NOMO-1 (cell line): ENCODE data around the gene GCHFR.

Source experiments
- DNase-seq, 2 experiments: peaks; one replicate each; lab custom pipeline; 2025; ENCODE audit not compliant: unreplicated experiment in 2 of 2; lab: John Stamatoyannopoulos, UW

Gene GCHFR

DNA sequence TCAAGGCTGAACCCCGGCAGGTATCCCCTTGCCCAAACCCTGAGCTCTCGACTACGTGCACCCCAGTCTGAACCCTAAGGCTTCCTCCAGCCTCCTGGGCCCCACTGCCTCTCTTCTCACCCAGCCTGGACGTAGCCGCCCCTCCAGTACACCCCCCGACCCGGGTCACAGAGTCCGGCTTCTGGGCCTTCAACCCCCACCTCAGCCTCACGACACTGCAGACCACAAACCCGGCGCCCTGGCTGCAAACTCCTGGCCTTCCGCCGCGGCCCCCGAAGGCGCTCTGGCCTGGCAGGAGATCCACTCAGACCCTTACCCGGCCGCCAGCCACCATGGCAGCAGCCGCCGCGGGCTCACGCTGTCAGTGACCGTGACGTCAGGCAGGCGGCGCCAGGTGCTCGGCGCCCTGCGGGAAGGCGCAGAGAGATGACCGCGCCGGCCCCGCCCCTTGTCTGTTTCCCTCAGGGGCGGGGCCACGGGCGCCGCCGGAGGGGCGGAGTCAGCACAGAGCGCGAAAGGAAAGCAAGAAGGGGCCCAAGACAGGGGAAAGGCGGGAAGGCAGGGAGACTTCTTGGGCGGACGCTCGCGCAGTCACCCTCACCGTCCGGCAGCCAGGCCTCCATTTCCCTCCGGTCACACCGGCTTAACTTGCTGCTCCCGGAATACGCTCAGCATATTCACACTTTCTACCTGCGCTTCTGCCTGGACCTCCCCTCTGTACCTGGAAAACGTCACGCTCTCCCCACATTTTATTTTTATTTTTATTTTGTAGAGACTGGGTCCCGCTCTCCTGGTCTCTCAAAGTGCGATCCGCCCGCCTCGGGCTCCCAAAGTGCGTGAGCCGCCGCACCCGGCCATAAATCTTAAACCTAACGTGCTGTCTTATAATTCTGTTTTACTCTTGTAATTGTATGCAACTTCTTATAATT is 8.7 kb upstream of the GCHFR start, which contains the start of gene RMDN3:
Gene RMDN3, minus strand, starts transcription at position 372 of the 929 bp plus-strand sequence. CDS start 471 bp downstream, outside the sequence.
- DNase-seq, result peak; percentile 92 to 96

DNA sequence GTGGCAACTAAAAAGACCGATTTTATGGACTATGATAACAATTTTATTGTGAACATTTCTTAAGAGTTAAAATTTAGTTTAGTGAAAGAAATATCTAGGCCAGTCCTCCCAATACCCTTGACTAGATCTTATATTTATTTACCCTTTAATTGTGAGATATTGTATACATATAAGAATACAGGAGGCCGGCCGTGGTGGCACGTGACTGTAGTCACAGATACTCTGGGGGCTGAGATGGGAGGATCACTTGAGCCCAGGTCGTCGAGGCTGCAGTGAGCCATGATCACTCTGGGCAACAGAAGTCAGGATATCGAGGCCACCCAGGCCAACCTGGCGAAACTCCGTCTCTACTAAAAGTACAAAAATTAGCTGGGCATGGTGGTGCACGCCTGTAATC is 8.1 kb upstream of the GCHFR start:
- DNase-seq, result peak in 1 of 2 experiments; percentile 17

DNA sequence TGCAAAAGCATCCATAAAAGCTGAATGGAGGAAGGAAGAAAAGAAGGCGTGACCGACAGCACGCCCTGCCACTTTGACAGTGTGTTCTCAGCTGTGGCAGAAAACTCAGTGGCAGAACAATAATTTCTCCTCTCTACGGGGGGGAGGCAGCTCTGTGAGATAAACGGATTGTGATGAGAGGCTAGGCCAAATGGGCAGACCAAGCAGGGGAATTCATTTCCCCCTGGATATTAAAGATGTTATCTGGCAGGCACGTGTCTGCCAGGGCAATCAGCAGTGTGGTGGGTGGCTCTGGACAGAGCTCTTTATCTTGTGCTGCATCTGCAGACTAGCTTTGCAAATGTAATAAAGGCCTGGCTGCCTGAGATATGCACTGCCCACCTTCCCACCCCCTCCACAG is 6.9 kb upstream of the GCHFR start:
- DNase-seq, result no peak

DNA sequence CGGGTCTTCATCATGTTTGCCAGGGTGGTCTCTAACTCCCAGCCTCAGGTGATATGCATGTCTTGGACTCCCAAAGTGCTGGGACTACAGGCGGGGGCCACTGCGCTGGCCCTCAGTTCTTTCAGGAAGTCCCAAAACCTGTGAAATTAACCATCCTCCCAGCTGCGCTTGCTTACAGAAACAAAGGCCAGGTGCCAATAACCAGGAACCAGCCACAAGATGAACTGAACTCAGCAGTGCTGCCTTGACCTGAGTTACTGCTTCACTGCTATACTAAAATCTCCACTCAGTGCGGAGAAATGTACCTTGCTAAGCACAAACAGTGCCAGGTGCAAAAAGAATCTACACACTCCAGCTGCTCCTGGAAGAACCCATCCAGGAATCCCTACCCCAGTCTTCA is 3.9 kb upstream of the GCHFR start:
- DNase-seq, result no peak

GRCh38 chr15:40762919-40763800 is 708 bp upstream of the GCHFR start:
- no peak for DNase-seq

DNA sequence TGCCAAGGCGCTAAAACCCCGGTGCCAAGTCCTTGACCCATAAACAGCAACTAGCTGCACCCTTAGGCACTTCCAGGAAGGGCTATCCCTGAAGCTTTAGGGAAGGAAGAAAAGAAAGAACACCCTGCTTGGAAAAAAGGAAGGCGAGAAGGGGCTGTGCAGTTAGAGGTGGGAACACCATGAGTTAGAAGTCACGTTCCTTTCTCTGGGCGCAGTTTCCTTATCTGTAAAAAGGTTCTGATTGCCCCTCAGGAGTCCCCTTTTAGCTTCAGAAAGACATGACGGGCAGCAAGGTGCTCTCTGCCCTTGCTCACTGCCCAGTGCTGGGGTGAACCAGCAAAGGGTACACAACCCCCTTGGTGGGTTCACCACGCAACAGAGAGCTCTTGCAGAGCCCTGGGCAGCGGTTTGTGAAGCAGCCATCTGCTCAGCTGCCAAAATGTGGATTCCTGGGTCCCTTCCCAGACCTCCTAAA is 798 bp downstream of the GCHFR start:
- DNase-seq, result peak in 1 of 2 experiments; percentile 17

DNA sequence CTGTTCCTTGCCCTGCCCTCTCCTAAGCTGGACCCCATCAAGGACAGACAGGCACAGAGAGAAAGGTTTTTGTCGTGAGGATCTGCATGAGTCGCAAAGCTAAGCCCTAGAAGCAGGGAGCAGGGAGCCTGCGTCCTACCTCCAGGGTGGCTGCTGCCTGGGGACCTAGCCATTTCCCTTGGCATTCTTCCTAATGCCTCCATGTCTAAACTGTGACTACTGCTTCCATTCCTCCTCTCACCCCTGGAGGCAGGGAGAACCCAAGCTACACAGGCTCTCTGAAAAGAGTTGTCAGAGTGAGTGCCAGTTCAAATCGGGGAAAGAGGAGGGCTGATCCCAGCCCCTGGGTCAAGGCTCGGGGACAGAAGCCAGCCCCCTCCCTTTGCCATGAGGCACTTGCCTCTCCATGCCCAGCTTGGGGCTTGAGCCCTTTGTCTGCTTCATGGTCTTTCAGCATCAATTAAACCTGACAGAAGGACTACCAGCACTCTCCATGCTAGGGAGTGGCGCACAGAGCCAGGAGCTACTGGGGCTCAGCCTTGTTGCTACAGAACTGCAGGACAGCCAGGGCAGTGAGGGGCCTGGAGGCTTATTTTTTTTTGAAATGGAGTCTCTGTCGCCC is 2.4 kb downstream of the GCHFR start:
- no peak for DNase-seq

DNA sequence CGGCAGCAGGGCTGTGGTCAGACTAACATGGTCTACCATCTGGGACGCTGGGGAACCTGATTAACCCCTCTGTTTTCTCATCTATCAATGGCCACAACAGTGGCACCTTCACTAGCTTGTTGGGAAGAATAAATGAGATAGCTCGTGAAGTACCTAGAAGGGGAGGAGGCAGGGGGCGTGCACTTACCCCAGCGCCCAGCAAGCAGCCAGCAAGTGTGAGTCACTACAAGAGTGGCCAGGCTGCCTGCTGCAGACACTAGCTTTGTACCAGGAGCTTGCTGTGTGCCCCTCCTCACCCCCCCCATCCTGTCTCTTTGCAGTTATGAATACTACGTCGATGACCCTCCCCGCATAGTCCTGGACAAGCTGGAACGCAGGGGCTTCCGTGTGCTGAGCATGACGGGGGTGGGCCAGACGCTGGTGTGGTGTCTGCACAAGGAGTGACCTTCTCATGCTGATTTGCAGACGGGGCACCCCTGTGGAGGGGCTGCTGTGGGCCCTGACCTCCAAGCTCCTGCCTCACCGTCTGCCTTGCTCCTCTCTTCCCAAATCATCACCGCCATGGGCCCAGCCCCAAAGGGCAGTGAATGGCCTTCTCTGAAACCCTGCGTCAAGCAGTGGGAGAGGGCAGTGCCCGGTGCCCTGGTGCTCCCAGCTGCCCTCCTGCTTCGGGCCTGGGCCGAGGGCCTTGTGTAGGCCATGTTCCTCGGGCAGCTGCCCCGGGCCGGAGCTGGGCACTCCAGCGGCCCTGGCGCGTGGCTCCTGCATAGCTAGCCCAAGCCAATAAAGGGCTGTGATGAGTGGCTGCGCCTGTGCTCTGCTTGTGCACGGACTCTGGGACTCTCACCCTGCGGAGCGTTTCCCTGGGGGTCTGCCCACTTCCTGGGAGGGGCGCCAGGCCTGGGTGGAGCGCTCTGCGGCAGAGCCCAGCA is 3.3 kb downstream of the GCHFR start:
- DNase-seq, result no peak

DNA sequence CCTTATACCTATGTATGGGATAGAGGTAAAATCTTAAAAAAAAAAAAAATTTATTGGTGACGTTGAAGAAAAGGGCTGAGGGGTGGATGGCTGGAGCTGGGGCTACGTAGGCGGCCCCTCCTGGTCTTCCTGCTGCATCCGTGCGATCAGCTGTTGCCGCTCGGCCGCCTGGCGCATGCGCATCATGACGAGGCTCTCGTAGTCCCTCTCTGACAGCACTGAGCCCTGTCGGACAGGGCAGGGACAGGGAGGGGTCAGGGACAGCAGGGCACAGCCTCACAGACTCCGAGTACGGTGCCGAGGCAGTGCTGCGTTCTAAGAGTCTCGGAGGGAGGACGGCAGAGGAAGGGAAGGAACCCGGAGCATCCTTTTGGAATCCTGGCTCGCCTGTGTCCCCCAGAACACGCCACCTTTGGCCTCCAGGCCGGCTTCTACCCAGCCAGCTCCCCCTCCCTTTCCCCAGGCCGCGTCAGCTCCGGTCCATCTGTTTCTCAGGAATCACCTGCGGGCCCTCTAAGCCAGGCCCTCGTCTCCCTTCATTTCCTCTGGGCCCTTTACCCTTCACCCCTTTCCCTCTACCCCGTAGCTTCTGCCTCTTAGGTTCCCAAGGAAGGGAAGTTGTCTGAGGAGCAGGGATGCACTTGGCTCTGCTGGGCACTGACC is 4.1 kb downstream of the GCHFR start:
- DNase-seq, result no peak

GRCh38 chr15:40768521-40769273 is 4.8 kb downstream of the GCHFR start:
- DNase-seq, result peak in 1 of 2 experiments; percentile 4

- DNase-seq, result peak; percentile 27 to 38
Observed at GRCh38 chr15:40769274-40770146, 5.6 kb downstream of the GCHFR start, which contains the start of gene C15orf62. TSS of gene C15orf62 (plus strand) at chr15:40769980. CDS start at chr15:40770496, 516 bp downstream.

DNA sequence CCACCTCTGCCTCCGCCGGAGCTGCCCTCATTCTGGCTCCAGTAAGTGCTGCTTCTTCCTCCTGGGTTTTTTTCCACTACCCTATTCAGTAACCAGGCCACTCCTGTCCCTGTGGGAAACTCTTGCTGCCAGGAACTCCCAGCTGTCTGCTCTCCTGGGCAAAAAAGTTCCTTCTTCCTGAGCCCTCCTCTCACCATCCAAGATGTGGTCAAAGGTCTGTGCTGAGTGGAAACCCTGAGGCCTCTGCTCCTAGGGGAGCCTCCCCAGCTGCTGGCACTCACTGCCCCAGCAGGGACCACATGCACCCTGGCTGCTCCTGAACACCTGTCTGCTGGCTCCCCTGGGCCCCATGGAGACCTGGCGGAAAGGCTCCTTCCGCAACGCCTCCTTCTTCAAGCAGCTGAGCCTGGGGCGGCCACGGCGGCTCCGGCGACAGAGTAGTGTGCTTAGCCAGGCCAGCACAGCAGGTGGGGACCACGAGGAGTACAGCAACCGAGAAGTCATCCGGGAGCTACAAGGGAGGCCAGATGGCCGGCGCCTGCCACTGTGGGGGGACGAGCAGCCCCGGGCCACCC is 6.4 kb downstream of the GCHFR start:
- DNase-seq, result no peak

- no peak for DNase-seq
Observed at GRCh38 chr15:40771242-40771641, 7.4 kb downstream of the GCHFR start.

DNA sequence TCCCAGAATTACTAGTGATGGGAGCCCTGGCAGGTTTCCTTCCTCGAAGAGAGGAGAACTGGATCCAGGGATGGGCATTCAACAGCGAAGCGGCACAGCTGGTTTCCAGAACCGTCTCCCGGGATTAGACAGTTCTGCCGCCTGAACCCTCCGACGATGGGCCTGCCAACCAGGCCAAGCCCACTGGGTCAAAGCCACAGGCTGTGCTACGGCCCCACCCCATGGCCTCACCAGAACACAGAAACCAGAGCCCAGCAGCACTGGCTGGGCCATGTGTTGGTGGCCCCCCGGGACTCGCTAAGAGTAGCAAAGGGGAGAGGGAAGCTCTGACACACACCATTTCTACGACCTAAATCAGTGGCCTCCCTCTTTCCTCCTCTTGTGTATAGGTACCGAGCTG is 8.1 kb downstream of the GCHFR start:
- no peak for DNase-seq

DNA sequence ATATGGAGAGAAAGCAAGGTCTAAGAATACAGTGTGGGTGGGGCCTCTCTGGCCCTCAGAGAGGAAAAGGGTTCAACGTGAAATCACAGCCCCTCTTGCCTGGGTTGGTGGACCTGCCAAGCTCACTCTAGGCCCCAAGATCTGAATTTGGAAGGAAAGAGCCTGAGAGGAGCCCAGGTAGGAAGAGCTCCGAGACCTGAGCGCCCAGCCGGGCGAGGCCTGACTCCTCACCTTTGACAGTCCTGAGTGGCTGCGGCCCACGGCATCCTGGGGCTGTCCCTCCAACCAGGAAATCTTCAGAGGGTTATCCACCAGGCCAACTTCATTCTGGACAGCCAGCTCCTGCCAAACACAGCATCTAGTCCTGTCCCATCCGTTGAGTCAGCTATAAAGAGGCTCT is 9.6 kb downstream of the GCHFR start:
- DNase-seq, result no peak

DNA sequence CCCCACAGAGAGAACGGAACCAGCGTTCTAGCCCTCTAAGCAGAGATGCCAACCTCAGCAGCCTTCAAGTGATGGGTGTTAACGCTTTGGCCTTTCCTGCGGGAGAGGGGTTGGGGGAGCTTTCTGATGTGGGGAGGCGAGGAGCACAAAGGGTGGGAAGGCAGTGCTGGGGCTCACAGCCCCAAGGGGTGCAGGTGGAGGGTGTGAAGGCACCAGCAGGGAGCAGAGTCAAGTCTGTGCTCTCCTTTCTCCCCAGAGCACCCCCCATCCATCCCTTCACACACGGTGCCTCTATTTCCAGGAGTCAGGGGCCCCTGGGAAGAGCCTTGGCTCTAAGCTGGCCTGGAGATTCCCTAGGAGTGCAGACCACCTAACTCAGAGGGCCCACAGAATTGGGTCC is 10.0 kb downstream of the GCHFR start:
- DNase-seq, result no peak

- no peak for DNase-seq
Observed at GRCh38 chr15:40775007-40775406, 11.1 kb downstream of the GCHFR start.
